SK-N-SH treated with all-trans-retinoic acid at 6 μM for 48 hours (cell line): ENCODE results near the gene CTTNBP2.

Experiments
- ARNTL ChIP-seq: fragments of 450-650 bp; formaldehyde crosslinking; IDR thresholded peaks from 2 replicates; pipeline ENCODE4 v1.5.0; 2020; ENCODE audit warnings: low read depth, mild to moderate bottlenecking, moderate library complexity, borderline replicate concordance
- CREB5 ChIP-seq: fragments of 250-450 bp; sonication (Bioruptor Pico); IDR thresholded peaks from 2 replicates; pipeline ENCODE4 v1.5.1; 2020; ENCODE audit warnings: low read depth, mild to moderate bottlenecking, moderate library complexity
- CSDC2 ChIP-seq: fragments of 250-450 bp; sonication (Bioruptor Pico); IDR thresholded peaks from 2 replicates; pipeline ENCODE4 v1.5.0; 2020; ENCODE audit warnings: mild to moderate bottlenecking, moderate library complexity
- ISL1 ChIP-seq: fragments of 250-450 bp; sonication (Bioruptor Pico); IDR thresholded peaks from 2 replicates; pipeline ENCODE4 v2.1.2; 2022; ENCODE audit warnings: mild to moderate bottlenecking, moderate library complexity
- PATZ1 ChIP-seq: fragments of 250-450 bp; sonication (Bioruptor Pico); IDR thresholded peaks from 2 replicates; pipeline ENCODE4 v1.8.0; 2020; ENCODE audit warnings: mild to moderate bottlenecking, moderate library complexity, borderline replicate concordance
- PPARA ChIP-seq: fragments of 250-450 bp; sonication (Bioruptor Pico); IDR thresholded peaks from 2 replicates; pipeline ENCODE4 v1.5.0; 2020; ENCODE audit warnings: mild to moderate bottlenecking, borderline replicate concordance
- RARB ChIP-seq: fragments of 250-450 bp; sonication (Bioruptor Pico); IDR thresholded peaks from 2 replicates; pipeline ENCODE4 v1.8.0; 2021; ENCODE audit warnings: mild to moderate bottlenecking, moderate library complexity
- TOX ChIP-seq: fragments of 250-450 bp; sonication (Bioruptor Pico); IDR thresholded peaks from 2 replicates; pipeline ENCODE4 v1.8.0; 2021; ENCODE audit warnings: mild to moderate bottlenecking, moderate library complexity, borderline replicate concordance
- ZC3H10 ChIP-seq: fragments of 250-450 bp; sonication (Bioruptor Pico); IDR thresholded peaks from 2 replicates; pipeline ENCODE4 v1.5.1; 2021; ENCODE audit warnings: mild to moderate bottlenecking, moderate library complexity
- ZFP30 ChIP-seq: fragments of 450-650 bp; formaldehyde crosslinking; IDR thresholded peaks from 2 replicates; pipeline ENCODE4 v1.5.0; 2022; ENCODE audit warnings: mild to moderate bottlenecking, moderate library complexity
- ZNF70 ChIP-seq: fragments of 450-650 bp; formaldehyde crosslinking; IDR thresholded peaks from 2 replicates; pipeline ENCODE4 v1.5.0; 2020; ENCODE audit warnings: mild to moderate bottlenecking, moderate library complexity

- TF ChIP-seq CSDC2 (CRISPR knock-in tag) (no peak), PATZ1 (CRISPR knock-in tag) (no peak), CREB5 (CRISPR knock-in tag) (no peak), ZFP30 (no peak), RARB (CRISPR knock-in tag) (no peak), TOX (CRISPR knock-in tag) (no peak), PPARA (no peak), ZNF70 (CRISPR knock-in tag) (no peak), ZC3H10 (CRISPR knock-in tag) (no peak), ARNTL (no peak), ISL1 (CRISPR knock-in tag) (no peak)
These were observed 142.9 kb downstream of the CTTNBP2 start for GRCh38 chr7:117730390-117730789.
